ENCODE results near the gene PATL2. TPM values are rescaled to one million over a fixed set of nuclear protein-coding genes. Genes with fewer than 3 reads are reported as not detected.

PATL2 gene
- total RNA-seq, 1 experiment from 2014 or later, result not detected

Other genes with a start within 250 kb of the PATL2 start
- 21.3 and 36.3 TPM in 2 replicates for gene EIF3J, start 174.2 kb downstream of the PATL2 start, total RNA-seq (2014; rRNA removed; shearing (Covaris generic); ENCODE audit: low replicate concordance)
- 19.3 and 38.1 TPM in 2 replicates for gene SPG11, start 47.7 kb downstream of the PATL2 start, total RNA-seq (2014; rRNA removed; shearing (Covaris generic); ENCODE audit: low replicate concordance)
- 2,056 and 2,318 TPM in 2 replicates for gene B2M, start 194 bp upstream of the PATL2 start, total RNA-seq (2014; rRNA removed; shearing (Covaris generic); ENCODE audit: low replicate concordance)
- gene TRIM69, start 25.2 kb upstream of the PATL2 start, total RNA-seq (2014; rRNA removed; shearing (Covaris generic); ENCODE audit: low replicate concordance), result 10.9 and 17.0 TPM in 2 replicates
- gene TERB2, start 245.4 kb upstream of the PATL2 start, total RNA-seq (2014; rRNA removed; shearing (Covaris generic); ENCODE audit: low replicate concordance), result not detected in 2 replicates